IMR-90 (cell line): ENCODE data around the gene ACE. TPM values are rescaled to one million over a fixed set of nuclear protein-coding genes. Genes with fewer than 3 reads are reported as not detected.
A peak's percentile ranks its signal among the peaks of the same experiment; 100 is the strongest.

ENCODE experiments used
- ATAC-seq: fragments of 200-7000 bp; cut with Tn5 transposase; 2 replicates; pipeline ENCODE4 v1.9.1; 2020; ENCODE audit warnings: low read depth, mild to moderate bottlenecking, moderate library complexity
- BruUV-seq: library from RNA; stranded (reverse); fragments of 400-500 nt; replicated peaks from 2 replicates; lab custom pipeline; 2021; lab: Mats Ljungman, UMichigan
- CTCF ChIA-PET: fragments of 300-600 bp; formaldehyde crosslinking; extraction: SDS; loops from one replicate; lab custom pipeline; 2021; ENCODE audit warnings: antibody characterized with exemption; lab: Yijun Ruan, JAX
- POLR2A ChIA-PET: fragments of 300-600 bp; sonication (Branson Sonifier 250); formaldehyde crosslinking; loops from one replicate; lab custom pipeline; 2022; ENCODE audit warnings: antibody characterized with exemption; ENCODE audit not compliant: unreplicated experiment; lab: Charles Lee
- DNase-seq: peaks from one replicate; pipeline ENCODE4 v3.0.0; 2013
- H2AFZ ChIP-seq: replicated peaks from 2 replicates; pipeline ENCODE3; 2013; ENCODE audit warnings: low read length, mild to moderate bottlenecking; ENCODE audit not compliant: poor library complexity
- H2AK5ac ChIP-seq: 2 replicates; pipeline ENCODE4 v1.6.1; 2013; ENCODE audit warnings: low read depth, low read length, inconsistent platforms
- H2AK9ac ChIP-seq: replicated peaks from 2 replicates; pipeline ENCODE3; 2013; ENCODE audit warnings: mild to moderate bottlenecking, low read depth, low read length, moderate library complexity; ENCODE audit not compliant: poor library complexity
- H2BK120ac ChIP-seq: 2 replicates; pipeline ENCODE4 v1.6.1; 2013; ENCODE audit warnings: low read depth, low read length, inconsistent platforms
- H2BK15ac ChIP-seq: 3 replicates; pipeline ENCODE4 v1.6.1; 2013; ENCODE audit warnings: low read depth, low read length, inconsistent platforms
- H2BK20ac ChIP-seq: 2 replicates; pipeline ENCODE4 v1.6.1; 2013; ENCODE audit warnings: low read depth, mild to moderate bottlenecking, inconsistent platforms, low read length, moderate library complexity
- H2BK5ac ChIP-seq: 2 replicates; pipeline ENCODE4 v1.6.1; 2013; ENCODE audit warnings: mild to moderate bottlenecking, low read depth, low read length, inconsistent platforms; ENCODE audit not compliant: poor library complexity, severe bottlenecking
- H3K14ac ChIP-seq: replicated peaks from 2 replicates; pipeline ENCODE4 v1.6.1; 2013; ENCODE audit warnings: low read depth, low read length, inconsistent platforms
- H3K18ac ChIP-seq: 2 replicates; pipeline ENCODE4 v1.6.1; 2013; ENCODE audit warnings: low read depth, low read length, control low read depth
- H3K23ac ChIP-seq: 2 replicates; pipeline ENCODE4 v1.6.1; 2013; ENCODE audit warnings: low read depth, low read length, inconsistent platforms
- H3K27ac ChIP-seq: 2 replicates; pipeline ENCODE4 v1.5.1; 2013; ENCODE audit warnings: mild to moderate bottlenecking, control low read depth, low read length; ENCODE audit not compliant: insufficient read depth
- H3K27me3 ChIP-seq: 2 replicates; pipeline ENCODE4 v1.6.1; 2013; ENCODE audit warnings: low read length; ENCODE audit not compliant: control insufficient read depth, insufficient read depth
- H3K36me3 ChIP-seq: 2 replicates; pipeline ENCODE4 v1.6.1; 2013; ENCODE audit warnings: low read length, mixed read lengths; ENCODE audit not compliant: control insufficient read depth, insufficient read depth
- H3K4ac ChIP-seq: 2 replicates; pipeline ENCODE4 v1.6.1; 2013; ENCODE audit warnings: low read depth, low read length, inconsistent platforms
- H3K4me1 ChIP-seq: 2 replicates; pipeline ENCODE4 v1.6.1; 2013; ENCODE audit warnings: low read length, mixed read lengths; ENCODE audit not compliant: control insufficient read depth, insufficient read depth
- H3K4me2 ChIP-seq: 2 replicates; pipeline ENCODE4 v1.6.1; 2013; ENCODE audit warnings: low read depth, mild to moderate bottlenecking, control low read depth, low read length, moderate library complexity
- H3K4me3 ChIP-seq: 2 replicates; pipeline ENCODE4 v1.5.1; 2013; ENCODE audit warnings: low read depth, mild to moderate bottlenecking, control low read depth, low read length, moderate library complexity; ENCODE audit not compliant: insufficient read depth
- H3K56ac ChIP-seq: 2 replicates; pipeline ENCODE4 v1.6.1; 2013; ENCODE audit warnings: low read length, inconsistent platforms; ENCODE audit not compliant: insufficient read depth; ENCODE audit errors: extremely low read depth
- H3K79me1 ChIP-seq, 2 experiments: 2 replicates each; pipeline ENCODE4 v1.6.1; 2013; ENCODE audit warnings: low read length in 2 of 2, inconsistent platforms in 1 of 2, low read depth in 1 of 2
- H3K9ac ChIP-seq: 2 replicates; pipeline ENCODE4 v1.6.1; 2013; ENCODE audit warnings: low read depth, low read length, control low read depth
- H3K9me1 ChIP-seq: 2 replicates; pipeline ENCODE4 v1.6.1; 2013; ENCODE audit warnings: low read length, inconsistent platforms; ENCODE audit not compliant: insufficient read depth
- H3K9me3 ChIP-seq: 2 replicates; pipeline ENCODE4 v1.6.1; 2013; ENCODE audit warnings: low read length; ENCODE audit not compliant: control insufficient read depth, insufficient read depth
- H4K20me1 ChIP-seq: 2 replicates; pipeline ENCODE4 v1.6.1; 2013; ENCODE audit warnings: low read length, inconsistent platforms; ENCODE audit not compliant: insufficient read depth
- H4K5ac ChIP-seq: 2 replicates; pipeline ENCODE4 v1.6.1; 2013; ENCODE audit warnings: mild to moderate bottlenecking, low read depth, low read length, control low read depth
- H4K8ac ChIP-seq, 2 experiments: 2 replicates each; pipeline ENCODE4 v1.6.1; 2013; ENCODE audit warnings: low read depth in 2 of 2, low read length in 2 of 2, control low read depth in 1 of 2, inconsistent platforms in 1 of 2
- H4K91ac ChIP-seq: 2 replicates; pipeline ENCODE4 v1.6.1; 2013; ENCODE audit warnings: low read depth, low read length, inconsistent platforms; ENCODE audit not compliant: insufficient read depth
- BHLHE40 ChIP-seq: fragments of 150-350 bp; IDR thresholded peaks from 2 replicates; pipeline ENCODE4 v1.6.1; 2016; ENCODE audit warnings: mild to moderate bottlenecking, low read depth, low read length
- CTCF ChIP-seq: conservative IDR thresholded peaks from 2 replicates; pipeline ENCODE4 v1.5.1; 2012; ENCODE audit warnings: mild to moderate bottlenecking, low read depth, low read length, improper control_type of control experiment
- MAZ ChIP-seq: IDR thresholded peaks from 2 replicates; pipeline ENCODE4 v1.6.1; 2012; ENCODE audit warnings: low read depth, mild to moderate bottlenecking, low read length, improper control_type of control experiment, moderate library complexity, borderline replicate concordance
- MXI1 ChIP-seq: IDR thresholded peaks from 2 replicates; pipeline ENCODE4 v1.6.1; 2012; ENCODE audit warnings: low read depth, mild to moderate bottlenecking, low read length, moderate library complexity, borderline replicate concordance
- RAD21 ChIP-seq: IDR thresholded peaks from 2 replicates; pipeline ENCODE4 v1.6.1; 2012; ENCODE audit warnings: low read length, improper control_type of control experiment
- RCOR1 ChIP-seq: IDR thresholded peaks from 2 replicates; pipeline ENCODE4 v1.6.1; 2012; ENCODE audit warnings: mild to moderate bottlenecking, low read length, improper control_type of control experiment; ENCODE audit not compliant: insufficient replicate concordance
- USF2 ChIP-seq: fragments of 150-350 bp; IDR thresholded peaks from 2 replicates; pipeline ENCODE4 v1.6.1; 2017; ENCODE audit warnings: mild to moderate bottlenecking, antibody characterized with exemption, low read length, low read depth
- WGBS, 2 experiments: methylation state at CpG; one replicate each; pipeline versions ENCODE4 v1.1.5 to v1.1.7; 2013; ENCODE audit warnings: missing lambda C conversion rate in 2 of 2; ENCODE audit not compliant: insufficient read length in 1 of 2; ENCODE audit errors: extremely low coverage in 2 of 2; 5-methylcytosine and 5-hydroxymethylcytosine counted together
- dilution Hi-C: fragments of 300-500 bp; cut with HindIII; formaldehyde crosslinking; loops from one replicate; pipeline ENCODE4 v1.14.3; 2018; ENCODE audit warnings: low sequenced_read_pairs; ENCODE audit not compliant: unreplicated experiment
- in situ Hi-C: fragments of 300-500 bp; cut with MboI; formaldehyde crosslinking; loops from 3 replicates; pipeline ENCODE4 v1.14.3; 2019; ENCODE audit warnings: low sequenced_read_pairs, inconsistent platforms, mixed read lengths
- intact Hi-C: fragments of 100-400 bp; cut with micrococcal nuclease; formaldehyde crosslinking; loops from 2 replicates; pipeline ENCODE4 v1.10.0; 2022
- polyA plus RNA-seq, 3 experiments: library from polyadenylated mRNA; depleted of rRNA; stranded (reverse); fragments of >200 nt; gene quantifications; 2 replicates each; pipeline ENCODE4 v1.2.3, GENCODE V29; 2012; ENCODE audit warnings: low replicate concordance in 1 of 3
- total RNA-seq: library from RNA; depleted of rRNA; stranded (reverse); fragments of >200 nt; gene quantifications from 2 replicates; pipeline ENCODE4 v1.2.3, GENCODE V29; 2012

Gene ACE
- total and polyA plus RNA-seq, 2 of the 4 experiments (the other 2 are of a cell fraction) = 1.4 to 5.8 TPM

GRCh38 chr17:63445954-63446752 lies 30.7 kb upstream of the ACE start, which contains the start of gene CYB561:
Gene CYB561 (minus strand): TSS chr17:63446306. CDS start chr17:63437547, 8,759 bp downstream.
- no peaks in the 10 kb centered on the region for H3K27me3 ChIP-seq
- no peak within 1 kb of the TSS for H2BK5ac ChIP-seq
- H2AK9ac ChIP-seq = peak within 1 kb of the TSS; percentile 69
- H2AK5ac ChIP-seq = peak within 1 kb of the TSS; percentile 75; the same call in 1 of the 2 replicates
- no peak within 1 kb of the TSS for H2BK15ac ChIP-seq
- ChIA-PET POLR2A (no interaction called here), CTCF (no interaction called here)
- TF ChIP-seq USF2 = peak; percentile 48
- peak; percentile 24; the same call in 1 of the 2 replicates for TF ChIP-seq MXI1
- no peak for TF ChIP-seq RCOR1
- no peak for TF ChIP-seq MAZ
- TF ChIP-seq RAD21 = peak; percentile 22; the same call in 1 of the 2 replicates
- peak; percentile 41 for TF ChIP-seq CTCF
- TF ChIP-seq BHLHE40 = peak; percentile 97
- peak within 1 kb of the TSS; percentile 58 for H2BK120ac ChIP-seq
- H3K14ac ChIP-seq = no peak within 1 kb of the TSS; the same call in 1 of the 2 replicates
- peak within 1 kb of the TSS; percentile 73 to 87 for H4K8ac ChIP-seq
- in situ Hi-C loops (no loop called here), dilution Hi-C loops (no loop called here), intact Hi-C loops (no loop called here)
- no peak within 1 kb of the TSS for H3K9ac ChIP-seq
- no peaks in the 10 kb centered on the region for H3K36me3 ChIP-seq
- no peaks in the 10 kb centered on the region for H4K20me1 ChIP-seq
- no peaks in the 10 kb centered on the region for H3K9me3 ChIP-seq
- no peak within 1 kb of the TSS for H3K56ac ChIP-seq
- H3K79me1 ChIP-seq = no peaks in the 10 kb centered on the region
- peak within 1 kb of the TSS; percentile 81 for H4K5ac ChIP-seq
- H2AFZ ChIP-seq = peak within 1 kb of the TSS; percentile 94
- H3K18ac ChIP-seq = peak within 1 kb of the TSS; percentile 16; the same call in 1 of the 2 replicates
- H3K4me1 ChIP-seq = peaks cover 4% of the 10 kb centered on the region
- H4K91ac ChIP-seq = peak within 1 kb of the TSS; percentile 55
- peak; percentile 87 for ATAC-seq
- peak within 1 kb of the TSS; percentile 49 for H3K4me2 ChIP-seq
- no peak within 1 kb of the TSS for H3K23ac ChIP-seq
- peak within 1 kb of the TSS; percentile 36 for H3K4me3 ChIP-seq
- no peaks in the 10 kb centered on the region for H3K9me1 ChIP-seq
- H3K27ac ChIP-seq = no peak within 1 kb of the TSS
- no peak within 1 kb of the TSS; the same call in 1 of the 2 replicates for H2BK20ac ChIP-seq
- no TSS peak for BruUV-seq
- 7% methylated on average over 66 of the region's 99 CpGs; no CpG with 5 or more reads in 1 of the 2 experiments for WGBS, 2 experiments
- peak within 1 kb of the TSS; percentile 70 for H3K4ac ChIP-seq
- peak; percentile 29 for DNase-seq
